Stomach (tissue), 4 donors: ENCODE measurements around the gene KHDRBS2.

Experiments
- CTCF ChIP-seq, 7 experiments: fragments of 450-650 bp in 4 of 7; fragments of 200-600 bp in 3 of 7; sonication (generic) in 3 of 7; IDR thresholded peaks; one replicate each; pipeline ENCODE4 v1.5.1; 2016 to 2019; ENCODE audit warnings: antibody characterized with exemption in 7 of 7, control low read depth in 2 of 7, mild to moderate bottlenecking in 1 of 7
- EP300 ChIP-seq: sonication (generic); formaldehyde crosslinking; IDR thresholded peaks from one replicate; pipeline ENCODE4 v1.6.1; 2017; ENCODE audit warnings: antibody characterized with exemption
- POLR2A ChIP-seq, 4 donors: fragments of 450-650 bp; IDR thresholded peaks; one replicate each; pipeline ENCODE4 v1.6.1; 2016; ENCODE audit warnings: antibody characterized with exemption in 4 of 4, control low read depth in 2 of 4, mild to moderate bottlenecking in 1 of 4, moderate library complexity in 1 of 4

DNA sequence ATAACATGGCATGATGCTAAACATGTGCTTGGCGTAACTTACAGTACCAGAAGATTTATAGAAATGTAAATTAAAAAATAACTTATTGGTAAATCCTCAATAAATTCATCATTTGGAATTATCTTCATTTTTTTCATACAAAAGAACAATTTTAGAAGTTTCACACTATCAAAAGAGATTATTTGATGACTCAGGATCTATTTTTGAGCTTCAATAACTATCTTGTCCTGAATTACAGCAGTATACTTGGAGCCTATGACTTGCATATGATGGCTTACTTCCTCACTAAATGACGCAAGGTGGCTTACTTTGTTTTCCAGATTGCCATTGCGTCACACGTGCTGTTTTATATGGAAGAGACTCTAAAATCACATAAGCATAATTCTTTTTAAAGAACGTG is 49.2 kb downstream of the KHDRBS2 start:
- TF ChIP-seq POLR2A (IDR thresholded peaks at IDR 0.05) (no peak), EP300 (no peak), CTCF (IDR thresholded peaks at IDR 0.05) (no peak)
